Right hindlimb (tissue), 1 donor: ENCODE measurements around the gene VAMP1.
"Not testable (repeated sequence)": the region's sequence is repeated elsewhere in the genome, so short reads cannot be mapped to it uniquely, and the experiment has no call there.

Experiments
- DNase-seq: peaks from one replicate; pipeline ENCODE4 v3.0.0-alpha.2; 2018

Gene VAMP1

DNA sequence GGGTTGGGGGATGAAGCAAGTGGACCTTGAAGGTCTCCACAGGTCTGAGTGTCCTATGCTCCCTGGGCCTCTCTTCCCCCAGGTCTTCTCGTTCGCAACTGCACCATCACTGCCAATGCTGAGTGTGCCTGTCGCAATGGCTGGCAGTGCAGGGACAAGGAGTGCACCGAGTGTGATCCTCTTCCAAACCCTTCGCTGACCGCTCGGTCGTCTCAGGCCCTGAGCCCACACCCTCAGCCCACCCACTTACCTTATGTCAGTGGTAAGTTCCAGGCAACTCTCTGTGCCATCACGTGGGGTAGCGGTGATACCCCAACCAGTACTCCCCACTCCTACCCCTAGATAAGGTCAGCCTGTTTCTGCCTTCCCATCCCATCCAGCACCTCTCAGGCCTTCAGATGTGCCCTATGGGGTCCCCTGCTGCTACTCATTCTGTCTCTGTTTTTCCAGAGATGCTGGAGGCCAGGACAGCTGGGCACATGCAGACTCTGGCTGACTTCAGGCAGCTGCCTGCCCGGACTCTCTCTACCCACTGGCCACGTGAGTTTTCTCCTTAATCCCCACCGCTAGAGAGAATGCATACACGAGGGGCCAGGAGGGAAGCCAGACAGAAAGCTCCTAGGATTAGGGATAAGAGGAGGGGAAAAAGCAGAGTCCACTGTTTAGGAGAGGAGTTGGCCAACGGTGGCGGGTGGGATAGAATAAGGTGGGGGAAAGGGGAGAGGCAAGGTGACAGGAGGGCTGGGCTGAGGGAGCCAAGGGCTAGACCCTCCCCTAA lies 20.2 kb downstream of the VAMP1 start:
- DNase-seq = no peak

DNA sequence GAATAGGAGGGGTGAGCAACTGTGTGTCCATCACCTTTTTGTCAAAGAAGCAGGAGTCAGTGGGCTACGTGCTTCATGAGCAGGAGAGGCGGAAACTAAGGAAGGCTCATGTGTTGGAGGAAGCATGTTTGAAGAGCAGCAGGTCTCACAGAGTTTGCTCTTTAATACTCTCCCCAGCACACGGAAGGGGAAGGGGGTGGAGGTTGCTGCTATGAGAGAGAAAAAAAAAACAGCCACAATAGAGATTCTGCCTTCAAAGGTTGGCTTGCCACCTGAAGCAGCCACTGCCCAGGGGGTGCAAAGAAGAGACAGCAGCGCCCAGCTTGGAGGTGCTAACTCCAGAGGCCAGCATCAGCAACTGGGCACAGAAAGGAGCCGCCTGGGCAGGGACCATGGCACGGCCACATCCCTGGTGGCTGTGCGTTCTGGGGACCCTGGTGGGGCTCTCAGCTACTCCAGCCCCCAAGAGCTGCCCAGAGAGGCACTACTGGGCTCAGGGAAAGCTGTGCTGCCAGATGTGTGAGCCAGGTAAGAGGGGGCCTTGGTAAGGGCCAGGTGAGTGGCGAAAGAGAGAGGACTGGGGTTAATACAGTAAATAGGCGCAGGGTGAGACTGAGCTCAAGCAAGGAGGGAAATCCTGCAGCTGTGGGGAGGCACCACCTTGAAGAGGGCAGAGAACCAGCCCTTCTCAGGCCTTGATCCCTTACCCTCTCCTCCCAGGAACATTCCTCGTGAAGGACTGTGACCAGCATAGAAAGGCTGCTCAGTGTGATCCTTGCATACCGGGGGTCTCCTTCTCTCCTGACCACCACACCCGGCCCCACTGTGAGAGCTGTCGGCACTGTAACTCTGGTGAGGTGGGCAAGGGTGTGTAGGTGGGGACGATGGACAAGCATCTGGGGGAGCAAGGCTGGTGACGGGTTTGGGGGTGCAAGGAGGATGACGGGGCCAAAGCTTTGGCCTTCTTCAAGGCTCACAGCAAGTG lies 25.5 kb downstream of the VAMP1 start, which contains the start of gene CD27:
Gene CD27 (plus strand): TSS at position 252 of the 985 bp plus-strand sequence. CDS start 141 bp downstream, at position 393.
- no peak for DNase-seq

DNA sequence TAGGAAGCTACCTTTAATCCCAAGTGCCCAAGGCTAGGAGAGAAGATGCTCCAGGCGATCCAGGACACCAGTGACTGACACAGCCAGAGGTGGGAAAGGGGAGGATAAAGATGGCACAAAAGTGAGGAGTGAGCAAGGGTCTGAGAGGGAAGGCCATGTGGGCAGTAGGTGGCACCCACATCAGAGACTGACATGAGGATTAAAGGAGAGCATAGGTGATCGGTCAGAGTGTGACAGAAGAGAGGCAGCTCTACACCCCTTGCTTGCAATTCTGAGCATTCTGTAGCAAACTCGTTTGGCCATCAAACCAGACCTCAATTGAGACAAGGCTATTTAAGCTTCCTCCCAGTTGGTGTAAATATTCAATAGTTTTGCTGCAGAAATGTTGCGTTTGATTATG lies 26.4 kb downstream of the VAMP1 start:
- no peak for DNase-seq

- DNase-seq = no peak
Observed at GRCh38 chr12:6443361-6443983, 27.0 kb downstream of the VAMP1 start.

- no peak for DNase-seq
Observed at GRCh38 chr12:6442836-6443235, 27.6 kb downstream of the VAMP1 start.

GRCh38 chr12:6440391-6440790 lies 30.1 kb downstream of the VAMP1 start:
- no peak for DNase-seq

DNA sequence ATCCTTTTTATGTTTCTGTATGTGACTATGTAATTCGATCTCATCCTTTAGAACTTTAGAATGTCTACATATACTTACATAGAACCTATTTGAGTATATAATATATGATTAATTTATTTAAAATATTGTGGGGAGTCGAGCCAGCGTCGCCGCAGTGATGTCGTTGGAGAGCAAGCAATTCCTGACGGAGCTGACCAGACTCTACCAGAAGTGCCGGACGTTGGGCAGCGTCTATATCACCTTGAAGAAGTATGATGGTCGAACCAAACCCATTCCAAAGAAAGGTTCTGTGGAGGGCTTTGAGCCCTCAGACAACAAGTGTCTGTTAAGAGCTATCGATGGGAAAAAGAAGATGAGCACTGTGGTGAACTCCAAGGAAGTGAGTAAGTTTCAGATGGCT lies 32.1 kb downstream of the VAMP1 start:
- no peak for DNase-seq

DNA sequence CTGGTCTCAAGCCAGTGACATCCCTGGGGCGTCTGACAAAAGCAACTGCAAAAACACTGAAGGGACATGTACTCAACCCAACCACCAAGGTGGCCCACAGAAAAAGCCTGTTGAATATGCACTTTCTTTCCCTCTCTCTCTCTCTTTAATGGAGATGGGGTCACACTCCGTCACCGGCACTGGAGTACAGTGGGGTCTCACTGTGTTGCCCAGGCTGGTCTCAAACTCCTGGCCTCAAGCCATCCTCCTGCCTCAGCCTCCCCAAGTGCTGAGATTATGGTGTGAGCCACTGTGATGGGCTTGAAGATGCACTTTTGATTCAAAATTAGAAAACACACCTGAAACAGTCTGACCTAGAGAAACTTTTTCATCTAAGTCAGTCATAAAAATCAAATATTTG lies 32.9 kb downstream of the VAMP1 start:
- no peak for DNase-seq

DNA sequence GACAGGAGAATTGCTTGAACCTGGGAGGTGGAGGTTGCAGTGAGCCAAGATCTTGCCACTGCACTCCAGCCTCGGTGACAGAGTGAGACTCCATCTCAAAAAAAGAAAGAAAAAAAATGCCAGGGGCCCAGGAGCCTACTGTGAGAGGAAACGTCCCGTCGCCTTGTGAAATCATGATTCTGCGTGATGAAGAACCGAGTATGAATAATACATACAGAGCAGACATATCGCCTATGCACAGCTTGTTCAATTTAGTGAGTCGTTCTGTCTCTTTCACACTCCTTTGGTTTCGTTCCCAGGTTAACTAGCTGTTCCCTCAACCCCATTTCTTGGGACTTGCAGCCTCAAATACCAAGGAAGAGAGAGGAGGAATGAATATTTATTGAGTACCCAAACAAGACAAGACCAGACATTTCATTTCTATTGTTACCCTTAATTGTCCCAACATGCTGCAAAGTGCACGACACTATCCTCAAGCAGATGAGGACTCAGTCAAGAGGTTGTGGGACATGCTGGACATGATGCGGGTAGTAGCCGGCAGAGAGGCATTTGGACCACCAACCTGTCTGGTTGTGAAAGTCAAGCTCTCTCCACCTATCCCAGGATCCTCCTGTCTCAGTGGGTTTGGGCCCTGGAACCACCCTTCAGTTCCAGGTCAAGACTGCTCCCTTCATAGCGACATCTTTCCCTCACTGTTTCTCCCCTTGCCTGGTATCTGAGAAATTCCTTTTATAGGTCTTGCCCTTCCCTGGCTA lies 34.3 kb downstream of the VAMP1 start:
- DNase-seq = no peak

- DNase-seq = no peak
Observed at GRCh38 chr12:6434205-6435140, 36.0 kb downstream of the VAMP1 start.

DNA sequence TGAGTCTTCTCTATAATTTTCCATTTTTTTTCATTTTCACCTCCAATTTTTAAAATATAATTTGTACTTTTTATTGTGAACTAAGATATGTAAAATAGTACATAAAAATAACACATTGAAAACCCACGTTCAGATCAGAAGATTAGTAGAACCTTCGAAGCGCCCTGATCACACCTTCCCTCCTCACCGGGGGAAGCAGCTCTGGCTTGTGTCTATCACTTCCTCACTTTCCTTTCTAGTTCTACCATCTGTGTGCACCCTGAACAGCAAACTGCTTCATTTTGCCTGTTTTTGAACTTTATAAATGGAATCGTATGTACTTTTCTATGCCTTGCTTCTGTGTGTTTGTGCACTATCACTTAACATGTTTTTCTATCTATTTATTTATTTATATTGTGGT lies 37.5 kb downstream of the VAMP1 start:
- DNase-seq = no peak

DNA sequence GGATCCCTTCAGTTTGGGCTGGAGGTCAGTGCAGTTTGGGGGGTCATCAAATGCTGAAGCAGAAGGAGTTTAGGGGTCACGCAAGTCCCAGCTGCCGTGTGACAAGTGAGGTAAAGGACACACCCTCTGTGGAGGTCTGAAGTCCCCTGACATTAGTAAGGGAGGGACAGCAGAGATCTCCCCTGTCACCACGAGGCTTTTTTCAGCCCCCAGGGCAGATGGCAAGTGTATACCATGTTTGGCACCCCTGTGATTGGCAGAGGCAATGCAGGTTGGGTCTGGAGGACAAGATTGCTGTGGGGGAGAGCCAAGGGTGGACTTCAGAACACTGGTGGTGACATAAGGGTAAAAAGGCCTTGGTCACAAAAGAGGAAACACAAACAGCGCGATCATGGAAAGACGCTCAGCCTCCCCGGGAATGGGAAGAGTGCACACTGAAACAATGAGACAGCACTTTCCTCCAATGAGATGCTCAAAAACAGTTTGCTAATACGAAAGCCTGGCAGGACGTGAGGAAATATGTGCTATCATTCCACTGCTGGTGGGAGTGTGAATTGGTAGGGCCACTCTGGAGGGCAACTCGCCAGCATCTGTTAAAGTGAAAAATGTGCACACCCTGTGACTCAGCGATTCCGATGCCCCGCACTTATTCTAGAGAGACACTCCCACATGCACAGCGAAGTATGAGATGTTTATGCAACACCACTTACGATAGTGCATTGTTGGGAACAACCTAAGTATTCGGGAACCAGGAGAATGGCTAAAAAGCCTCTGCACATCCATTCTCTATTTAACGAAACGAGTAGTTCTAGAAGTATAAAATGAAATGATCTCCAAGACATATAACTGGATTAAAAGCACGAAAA lies 40.1 kb downstream of the VAMP1 start:
- DNase-seq = peak; percentile 68

- DNase-seq = no peak
Observed at GRCh38 chr12:6428326-6428725, 42.2 kb downstream of the VAMP1 start.

- not testable (repeated sequence) for DNase-seq
Observed at GRCh38 chr12:6427796-6428195, 42.7 kb downstream of the VAMP1 start.

DNA sequence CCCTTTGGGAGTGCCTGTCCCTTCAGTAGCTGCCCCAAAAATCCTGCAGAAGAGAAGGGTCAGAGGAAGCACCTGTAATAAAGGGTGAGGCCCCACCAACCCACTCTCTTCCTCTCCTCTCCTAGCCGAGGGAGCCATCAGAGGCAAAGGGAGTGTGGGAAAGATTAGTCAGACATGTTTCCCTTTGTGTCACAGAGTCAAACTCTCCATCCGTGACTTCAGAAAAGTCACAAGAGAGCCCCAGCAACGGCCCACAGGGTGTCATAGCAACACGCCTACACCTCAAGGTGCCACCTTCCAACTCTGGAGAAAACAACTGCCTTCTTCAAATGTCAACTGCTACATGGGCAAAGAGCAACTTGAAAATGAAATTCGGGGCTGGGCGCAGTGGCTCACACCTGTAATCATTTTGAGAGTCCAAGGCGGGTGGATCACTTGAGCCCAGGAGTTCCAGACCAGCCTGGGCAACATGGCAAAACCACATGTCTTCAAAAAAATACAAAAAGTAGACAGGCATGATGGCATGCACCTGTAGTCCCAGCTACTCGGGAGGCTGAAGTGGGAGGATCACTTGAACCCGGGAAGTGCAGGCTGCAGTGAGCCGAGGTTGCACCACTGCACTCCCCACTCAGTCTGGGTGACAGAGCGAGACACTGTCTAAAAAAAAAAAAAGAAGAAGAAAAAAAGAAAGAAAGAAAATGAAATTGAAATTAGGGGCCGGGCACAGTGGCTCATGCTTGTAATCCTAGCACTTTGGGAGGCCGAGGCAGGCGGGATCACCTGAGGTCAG lies 43.4 kb downstream of the VAMP1 start:
- no peak for DNase-seq

DNA sequence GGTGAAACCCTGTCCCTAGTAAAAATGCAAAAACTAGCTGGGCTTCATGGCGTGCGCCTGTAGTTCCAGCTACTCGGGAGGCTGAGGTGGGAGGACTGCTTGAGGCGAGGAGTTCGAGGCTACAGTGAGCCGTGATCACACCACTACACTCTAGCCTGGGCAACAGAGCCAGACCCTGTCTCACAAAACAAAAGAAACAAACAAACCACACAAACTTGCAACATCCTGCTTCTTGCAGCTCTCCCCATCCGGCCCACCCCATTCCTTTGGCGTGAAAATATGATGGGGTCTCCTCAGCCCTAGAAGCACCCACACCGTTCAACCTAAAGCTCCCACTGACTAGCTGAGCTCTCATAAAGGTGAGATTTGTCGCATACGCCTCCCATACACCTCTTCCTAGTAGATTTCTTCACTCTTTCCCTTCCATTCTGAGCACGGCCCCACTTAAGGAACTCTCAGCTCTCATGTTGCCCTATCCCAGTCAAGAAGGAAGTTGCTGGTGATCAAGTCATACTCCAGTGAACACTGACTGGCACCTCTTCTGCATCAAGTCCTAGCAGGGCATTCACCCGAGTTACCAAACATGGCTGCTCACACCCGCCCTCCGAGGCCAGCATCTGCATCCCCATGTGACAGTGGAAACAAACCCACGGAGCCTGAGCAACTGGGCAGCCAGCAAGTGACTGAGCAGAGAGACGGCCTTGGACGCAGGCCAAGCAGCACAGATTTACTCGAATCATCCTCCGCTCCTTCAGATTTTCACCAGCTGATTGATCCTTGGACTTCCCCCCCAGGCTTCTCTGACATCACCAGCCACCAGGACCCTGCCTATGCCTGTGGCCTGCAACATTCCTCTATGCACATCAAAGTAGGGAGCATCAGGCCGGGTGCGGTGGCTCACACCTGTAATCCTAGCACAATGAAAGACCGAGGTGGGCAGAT lies 44.6 kb downstream of the VAMP1 start:
- DNase-seq = no peak

- no peak for DNase-seq
Observed at GRCh38 chr12:6424866-6425265, 45.6 kb downstream of the VAMP1 start.

DNA sequence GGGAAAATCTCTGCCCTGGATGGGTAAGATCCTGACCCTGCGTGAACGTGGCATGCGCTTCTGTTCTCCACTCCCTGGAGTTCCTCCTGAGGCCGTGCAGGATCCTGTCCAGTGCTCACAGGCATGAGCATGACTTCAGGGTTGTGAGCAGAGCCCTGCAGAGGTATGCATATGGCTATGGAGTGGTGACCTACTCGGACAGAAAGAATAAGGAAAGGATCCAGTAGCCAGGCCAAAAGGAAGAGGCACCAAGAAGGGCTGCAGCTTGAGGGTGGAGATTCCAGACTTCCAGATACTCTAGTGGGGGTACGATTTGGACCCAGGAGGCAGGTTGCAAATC lies 46.5 kb downstream of the VAMP1 start:
- no peak for DNase-seq
